ENCODE results near the gene UNC119B.
"Not testable (repeated sequence)": the region's sequence is repeated elsewhere in the genome, so short reads cannot be mapped to it uniquely, and the experiment has no call there.

Gene UNC119B

DNA sequence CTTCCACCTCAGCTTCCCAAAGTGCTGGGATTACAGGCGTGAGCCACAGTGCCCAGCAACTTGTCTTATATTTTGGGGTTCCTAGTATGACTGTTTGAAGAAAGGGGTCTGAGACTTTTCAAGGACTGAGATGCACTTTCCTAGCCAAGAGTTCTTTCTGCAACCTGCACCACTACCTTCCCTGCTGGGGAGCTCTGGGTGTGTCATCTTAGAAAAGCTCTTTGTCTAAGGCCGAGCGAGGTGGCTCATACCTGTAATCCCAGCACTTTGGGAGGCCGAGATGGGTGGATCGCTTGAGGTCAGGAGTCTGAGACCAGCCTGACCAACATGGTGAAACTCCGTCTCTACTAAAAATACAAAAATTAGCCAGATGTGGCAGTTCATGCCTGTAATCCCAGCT, 40.0 kb upstream of the UNC119B start:
- peaks cover 12 to 15% of the 10 kb centered on the region in 2 donors for H3K4me1 ChIP-seq (ENCODE audit: control insufficient read depth in 2 of 2, insufficient read depth in 1 of 2, low read depth in 1 of 2, low read length in 2 of 2)
- H3K27me3 ChIP-seq (ENCODE audit: control insufficient read depth in 3 of 3, insufficient read depth in 3 of 3, low read depth in 1 of 3, low read length in 3 of 3); H3K4me2 ChIP-seq (ENCODE audit: insufficient read depth, low read length, poor library complexity, severe bottlenecking); H2BK12ac ChIP-seq (ENCODE audit: low read length); H3K27ac ChIP-seq (replicated peaks; ENCODE audit: low read length); H2BK5ac ChIP-seq (ENCODE audit: low read length); DNase-seq (ENCODE audit: low spot score); H3K9ac ChIP-seq (ENCODE audit: low read depth, low read length, poor library complexity); H4K8ac ChIP-seq (ENCODE audit: low read depth, low read length); H2BK15ac ChIP-seq (ENCODE audit: low read length); H2BK120ac ChIP-seq (ENCODE audit: low read depth, low read length); H2AK5ac ChIP-seq (ENCODE audit: low read depth, low read length); H3K9me3 ChIP-seq (replicated peaks in 1 of 2; ENCODE audit: control insufficient read depth in 2 of 2, insufficient read depth in 1 of 2, low read depth in 1 of 2, low read length in 2 of 2); H2AFZ ChIP-seq (ENCODE audit: low read length); H4K91ac ChIP-seq (ENCODE audit: low read depth, low read length, poor library complexity); H3K79me1 ChIP-seq (ENCODE audit: low read depth, low read length); H3K14ac ChIP-seq (ENCODE audit: low read length); H3K18ac ChIP-seq (ENCODE audit: low read length); H3K4ac ChIP-seq (ENCODE audit: low read length); H3K36me3 ChIP-seq (replicated peaks in 1 of 2; ENCODE audit: control insufficient read depth in 2 of 2, insufficient read depth in 2 of 2, low read length in 2 of 2); H3K4me3 ChIP-seq (ENCODE audit: low read length in 2 of 2); H3K23ac ChIP-seq (ENCODE audit: low read depth, low read length, poor library complexity): not testable (repeated sequence)
- WGBS, 2 donors (ENCODE audit: extremely low coverage in 2 of 2, insufficient read length in 2 of 2, insufficient replicate concordance in 1 of 2), result no CpG with 5 or more reads among the region's 6 CpGs

- no peak overlapping the region for H3K18ac ChIP-seq (ENCODE audit: low read length)
- no peak overlapping the region for H3K14ac ChIP-seq (ENCODE audit: low read length)
- no peak overlapping the region for H3K4me2 ChIP-seq (ENCODE audit: insufficient read depth, low read length, poor library complexity, severe bottlenecking)
- no peaks in the 10 kb centered on the region for H3K79me1 ChIP-seq (ENCODE audit: low read depth, low read length)
- no peak overlapping the region for H3K4ac ChIP-seq (ENCODE audit: low read length)
- H2BK5ac ChIP-seq (ENCODE audit: low read length), result no peak overlapping the region
- peaks cover 12 to 15% of the 10 kb centered on the region in 2 donors for H3K4me1 ChIP-seq (ENCODE audit: control insufficient read depth in 2 of 2, insufficient read depth in 1 of 2, low read depth in 1 of 2, low read length in 2 of 2)
- WGBS, 2 donors (ENCODE audit: extremely low coverage in 2 of 2, insufficient read length in 2 of 2, insufficient replicate concordance in 1 of 2), result no CpG with 5 or more reads among the region's 5 CpGs
- H2AFZ ChIP-seq (ENCODE audit: low read length), result no peak overlapping the region
- DNase-seq (ENCODE audit: low spot score), result no peak
- H3K9me3 ChIP-seq (replicated peaks in 1 of 2; ENCODE audit: control insufficient read depth in 2 of 2, insufficient read depth in 1 of 2, low read depth in 1 of 2, low read length in 2 of 2), result no peaks in the 10 kb centered on the region
- H2BK15ac ChIP-seq (ENCODE audit: low read length), result no peak overlapping the region
- H3K4me3 ChIP-seq (ENCODE audit: low read length in 2 of 2), result no peak overlapping the region
- no peak overlapping the region for H3K23ac ChIP-seq (ENCODE audit: low read depth, low read length, poor library complexity)
- no peak overlapping the region for H4K8ac ChIP-seq (ENCODE audit: low read depth, low read length)
- no peak overlapping the region for H2BK12ac ChIP-seq (ENCODE audit: low read length)
- H4K91ac ChIP-seq (ENCODE audit: low read depth, low read length, poor library complexity), result no peak overlapping the region
- H3K27ac ChIP-seq (replicated peaks; ENCODE audit: low read length), result no peak overlapping the region
- no peak overlapping the region for H3K9ac ChIP-seq (ENCODE audit: low read depth, low read length, poor library complexity)
- H3K27me3 ChIP-seq (ENCODE audit: control insufficient read depth in 3 of 3, insufficient read depth in 3 of 3, low read depth in 1 of 3, low read length in 3 of 3), result no peaks in the 10 kb centered on the region
- H3K36me3 ChIP-seq (replicated peaks in 1 of 2; ENCODE audit: control insufficient read depth in 2 of 2, insufficient read depth in 2 of 2, low read length in 2 of 2), result no peaks in the 10 kb centered on the region
- no peak overlapping the region for H2AK5ac ChIP-seq (ENCODE audit: low read depth, low read length)
- H2BK120ac ChIP-seq (ENCODE audit: low read depth, low read length), result no peak overlapping the region
Measured at GRCh38 chr12:120670667-120671066, 39.6 kb upstream of the UNC119B start.

- Histone ChIP-seq H2AFZ (ENCODE audit: low read length) (no peak overlapping the region), H3K27me3 (ENCODE audit: control insufficient read depth in 3 of 3, insufficient read depth in 3 of 3, low read depth in 1 of 3, low read length in 3 of 3) (no peaks in the 10 kb centered on the region), H3K9ac (ENCODE audit: low read depth, low read length, poor library complexity) (no peak overlapping the region), H3K9me3 (replicated peaks in 1 of 2; ENCODE audit: control insufficient read depth in 2 of 2, insufficient read depth in 1 of 2, low read depth in 1 of 2, low read length in 2 of 2) (no peaks in the 10 kb centered on the region), H3K27ac (replicated peaks; ENCODE audit: low read length) (no peak overlapping the region), H3K36me3 (replicated peaks in 1 of 2; ENCODE audit: control insufficient read depth in 2 of 2, insufficient read depth in 2 of 2, low read length in 2 of 2) (no peaks in the 10 kb centered on the region), H2BK12ac (ENCODE audit: low read length) (no peak overlapping the region), H3K18ac (ENCODE audit: low read length) (no peak overlapping the region), H3K79me1 (ENCODE audit: low read depth, low read length) (no peaks in the 10 kb centered on the region), H3K23ac (ENCODE audit: low read depth, low read length, poor library complexity) (no peak overlapping the region), H2BK5ac (ENCODE audit: low read length) (no peak overlapping the region), H4K91ac (ENCODE audit: low read depth, low read length, poor library complexity) (no peak overlapping the region), H3K14ac (ENCODE audit: low read length) (no peak overlapping the region), H3K4me1 (ENCODE audit: control insufficient read depth in 2 of 2, insufficient read depth in 1 of 2, low read depth in 1 of 2, low read length in 2 of 2) (peaks cover 2 to 4% of the 10 kb centered on the region in 2 donors), H2BK120ac (ENCODE audit: low read depth, low read length) (no peak overlapping the region), H3K4me3 (ENCODE audit: low read length in 2 of 2) (no peak overlapping the region), H3K4me2 (ENCODE audit: insufficient read depth, low read length, poor library complexity, severe bottlenecking) (no peak overlapping the region), H2BK15ac (ENCODE audit: low read length) (no peak overlapping the region), H2AK5ac (ENCODE audit: low read depth, low read length) (no peak overlapping the region), H3K4ac (ENCODE audit: low read length) (no peak overlapping the region), H4K8ac (ENCODE audit: low read depth, low read length) (no peak overlapping the region)
- WGBS, 2 donors (ENCODE audit: extremely low coverage in 2 of 2, insufficient read length in 2 of 2, insufficient replicate concordance in 1 of 2), result no CpG with 5 or more reads among the region's 6 CpGs
- no peak for DNase-seq (ENCODE audit: low spot score)
Measured at GRCh38 chr12:120674097-120674636, 36.1 kb upstream of the UNC119B start.

- Histone ChIP-seq H3K36me3 (replicated peaks in 1 of 2; ENCODE audit: control insufficient read depth in 2 of 2, insufficient read depth in 2 of 2, low read length in 2 of 2) (no peaks in the 10 kb centered on the region), H3K18ac (ENCODE audit: low read length) (no peak overlapping the region), H3K4ac (ENCODE audit: low read length) (no peak overlapping the region), H3K23ac (ENCODE audit: low read depth, low read length, poor library complexity) (no peak overlapping the region), H3K27me3 (ENCODE audit: control insufficient read depth in 3 of 3, insufficient read depth in 3 of 3, low read depth in 1 of 3, low read length in 3 of 3) (no peaks in the 10 kb centered on the region), H3K4me3 (ENCODE audit: low read length in 2 of 2) (no peak overlapping the region), H3K27ac (replicated peaks; ENCODE audit: low read length) (no peak overlapping the region), H3K79me1 (ENCODE audit: low read depth, low read length) (no peaks in the 10 kb centered on the region), H3K14ac (ENCODE audit: low read length) (no peak overlapping the region), H2BK12ac (ENCODE audit: low read length) (no peak overlapping the region), H2BK5ac (ENCODE audit: low read length) (no peak overlapping the region), H2BK120ac (ENCODE audit: low read depth, low read length) (no peak overlapping the region), H2BK15ac (ENCODE audit: low read length) (no peak overlapping the region), H3K4me2 (ENCODE audit: insufficient read depth, low read length, poor library complexity, severe bottlenecking) (no peak overlapping the region), H3K9me3 (replicated peaks in 1 of 2; ENCODE audit: control insufficient read depth in 2 of 2, insufficient read depth in 1 of 2, low read depth in 1 of 2, low read length in 2 of 2) (no peaks in the 10 kb centered on the region), H4K8ac (ENCODE audit: low read depth, low read length) (no peak overlapping the region), H2AK5ac (ENCODE audit: low read depth, low read length) (no peak overlapping the region), H2AFZ (ENCODE audit: low read length) (no peak overlapping the region), H4K91ac (ENCODE audit: low read depth, low read length, poor library complexity) (no peak overlapping the region), H3K4me1 (ENCODE audit: control insufficient read depth in 2 of 2, insufficient read depth in 1 of 2, low read depth in 1 of 2, low read length in 2 of 2) (peaks cover 0 to 2% of the 10 kb centered on the region in 2 donors), H3K9ac (ENCODE audit: low read depth, low read length, poor library complexity) (no peak overlapping the region)
- DNase-seq (ENCODE audit: low spot score), result no peak
- WGBS, 2 donors (ENCODE audit: extremely low coverage in 2 of 2, insufficient read length in 2 of 2, insufficient replicate concordance in 1 of 2), result no CpG with 5 or more reads among the region's 7 CpGs
Measured at GRCh38 chr12:120677765-120678473, 32.3 kb upstream of the UNC119B start.

Data from neuronal stem cell (in vitro differentiated cells).